Activated CD8-positive, alpha-beta T cell treated with anti-CD3 and anti-CD28 coated beads, Interleukin-2, amount 10 ng/mL, durations not matched to agents 7 days and 5 days (primary cell): Measurements from ENCODE around the gene SLC5A4. TPM values are rescaled to one million over a fixed set of nuclear protein-coding genes. Genes with fewer than 3 reads are reported as not detected.
"Not testable (repeated sequence)": the region's sequence is repeated elsewhere in the genome, so short reads cannot be mapped to it uniquely, and the experiment has no call there.

Experiments
- ATAC-seq: fragments of 150-1000 bp; cut with Tn5 transposase; one replicate; pipeline ENCODE4 v1.10.0; 2021; ENCODE audit warnings: moderate library complexity
- CTCF ChIA-PET: fragments of 350-600 bp; sonication (Branson Sonifier 250); formaldehyde crosslinking; loops from one replicate; lab custom pipeline; 2021; ENCODE audit warnings: antibody characterized with exemption; lab: Charles Lee
- POLR2A ChIA-PET: fragments of 350-600 bp; sonication (Branson Sonifier 250); formaldehyde crosslinking; loops from one replicate; lab custom pipeline; 2021; ENCODE audit warnings: antibody characterized with exemption; lab: Charles Lee
- DNase-seq: peaks from one replicate; pipeline ENCODE4 v3.0.0-alpha.2; 2020
- H3K27ac Mint-ChIP-seq: one replicate; pipeline ENCODE4 v1.8.0; 2021; ENCODE audit warnings: mild to moderate bottlenecking, mixed read lengths
- H3K27me3 Mint-ChIP-seq: one replicate; pipeline ENCODE4 v1.8.0; 2021; ENCODE audit warnings: low read depth, mixed read lengths
- H3K36me3 Mint-ChIP-seq: one replicate; pipeline ENCODE4 v1.8.0; 2021; ENCODE audit warnings: low read depth, mixed read lengths
- H3K4me1 Mint-ChIP-seq: one replicate; pipeline ENCODE4 v1.8.0; 2021; ENCODE audit warnings: low read depth, mixed read lengths
- H3K4me3 Mint-ChIP-seq: one replicate; pipeline ENCODE4 v1.8.0; 2021; ENCODE audit warnings: mild to moderate bottlenecking, mixed read lengths
- H3K9me3 Mint-ChIP-seq: one replicate; pipeline ENCODE4 v1.8.0; 2022; ENCODE audit warnings: mixed read lengths; ENCODE audit not compliant: insufficient read depth
- total RNA-seq, 2 experiments: library from RNA; stranded (reverse); gene quantifications; one replicate each; pipeline ENCODE4 v1.2.3, GENCODE V29; 2021

SLC5A4 gene
- not detected for total RNA-seq

DNA sequence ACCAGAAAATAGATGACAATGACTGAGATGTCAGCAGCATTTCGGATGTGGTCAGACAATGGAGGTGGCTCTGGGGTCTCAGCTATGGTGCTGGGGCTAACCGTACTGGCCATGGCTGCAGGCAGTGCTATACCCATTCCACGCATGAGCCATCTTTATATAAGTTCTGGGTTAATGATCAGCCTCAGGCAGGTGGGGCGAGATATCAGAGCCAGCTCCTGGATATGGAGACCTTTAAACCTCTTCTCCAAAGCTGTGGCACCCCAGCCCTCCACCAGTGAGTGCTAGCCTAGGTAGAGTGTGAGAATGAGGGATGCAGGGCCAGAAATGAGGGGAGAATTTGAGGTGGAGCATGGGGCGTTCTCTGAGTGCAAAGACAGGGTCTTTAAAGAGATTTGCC is at the start of gene SLC5A4:
Gene SLC5A4, minus strand, starts transcription at position 131 of the 400 bp plus-strand sequence. Its CDS starts 18 bp downstream, at position 113.
- Mint-ChIP-seq H3K36me3 (no peaks in the 10 kb centered on the region), H3K4me1 (peaks cover 6% of the 10 kb centered on the region), H3K27ac (no peak within 1 kb of the TSS), H3K9me3 (no peaks in the 10 kb centered on the region), H3K4me3 (no peak within 1 kb of the TSS), H3K27me3 (peaks cover 49% of the 10 kb centered on the region)
- DNase-seq (no peak), ATAC-seq (no peak)
- POLR2A ChIA-PET = no interaction called here
- CTCF ChIA-PET = interaction anchor here (2.1 kb wide), 1 partner anchor 11 kb away, joined by 11 read pairs; no protein-coding TSS in a partner anchor

- H3K27ac Mint-ChIP-seq, ATAC-seq, CTCF ChIA-PET, DNase-seq, H3K36me3 Mint-ChIP-seq, H3K9me3 Mint-ChIP-seq, H3K4me1 Mint-ChIP-seq, H3K4me3 Mint-ChIP-seq, POLR2A ChIA-PET: not testable (repeated sequence)
- peaks cover 14% of the 10 kb centered on the region for H3K27me3 Mint-ChIP-seq
Observed at GRCh38 chr22:32293921-32294320, 38.8 kb upstream of the SLC5A4 start.

DNA sequence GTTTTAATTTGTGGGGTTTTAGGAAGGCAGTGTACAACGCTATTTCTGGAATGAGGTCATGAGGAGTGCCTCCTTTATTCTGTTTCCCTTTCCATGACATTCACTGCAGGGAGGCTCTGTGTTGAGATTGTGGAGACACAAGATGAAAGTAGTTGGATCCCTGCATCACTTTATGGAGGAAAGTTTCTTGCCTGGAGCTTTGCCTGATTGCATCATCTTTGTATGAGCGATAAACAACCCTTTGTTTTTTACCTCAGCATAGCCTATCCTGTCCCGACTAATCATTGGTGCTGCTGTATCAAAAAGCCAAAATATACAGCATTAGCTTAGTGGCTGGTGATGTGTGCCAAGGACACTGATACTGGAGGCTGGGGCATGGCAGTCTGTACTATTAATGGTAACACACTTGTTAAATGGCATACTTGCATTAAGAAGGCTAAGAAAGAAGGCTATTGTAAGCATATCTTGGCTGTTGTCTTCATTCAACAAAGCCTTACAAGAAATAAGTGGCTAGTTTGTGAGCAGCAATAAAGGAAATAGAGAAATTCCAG is 31.2 kb upstream of the SLC5A4 start:
- POLR2A ChIA-PET = no interaction called here
- no peak for ATAC-seq
- no peak for DNase-seq
- no peak overlapping the region for H3K4me3 Mint-ChIP-seq
- no peaks in the 10 kb centered on the region for H3K36me3 Mint-ChIP-seq
- peaks cover 18% of the 10 kb centered on the region for H3K27me3 Mint-ChIP-seq
- no peaks in the 10 kb centered on the region for H3K9me3 Mint-ChIP-seq
- CTCF ChIA-PET = no interaction called here
- no peaks in the 10 kb centered on the region for H3K4me1 Mint-ChIP-seq
- H3K27ac Mint-ChIP-seq = no peak overlapping the region

DNA sequence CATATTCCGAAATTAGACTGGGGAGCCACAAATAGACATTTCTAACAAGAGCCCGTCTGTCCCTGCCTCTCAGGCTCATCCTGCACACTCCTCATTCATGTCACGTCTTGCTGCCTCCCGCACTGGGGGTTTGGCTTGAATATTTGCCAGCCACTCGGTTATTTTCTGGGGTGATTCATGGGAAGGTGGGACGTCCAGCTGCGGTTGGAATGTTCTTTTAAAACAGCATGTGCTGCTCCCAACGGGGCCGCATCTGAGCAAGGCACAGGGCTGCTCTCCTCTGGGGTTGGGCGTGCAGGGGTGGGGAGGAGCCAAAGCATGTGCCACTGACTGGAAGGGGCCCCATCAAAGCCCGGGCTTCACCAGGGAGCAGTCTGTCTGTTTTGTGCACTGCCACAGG is 25.9 kb upstream of the SLC5A4 start:
- CTCF ChIA-PET = interaction anchor here (0.9 kb wide), 1 partner anchor 516 kb away, joined by 3 read pairs; no protein-coding TSS in a partner anchor
- no peak for ATAC-seq
- Mint-ChIP-seq H3K4me3 (no peak overlapping the region), H3K27me3 (peaks cover 7% of the 10 kb centered on the region), H3K4me1 (no peaks in the 10 kb centered on the region), H3K27ac (no peak overlapping the region), H3K9me3 (no peaks in the 10 kb centered on the region), H3K36me3 (no peaks in the 10 kb centered on the region)
- DNase-seq = no peak
- POLR2A ChIA-PET = no interaction called here

GRCh38 chr22:32275353-32275752 is 20.2 kb upstream of the SLC5A4 start:
- POLR2A ChIA-PET, ATAC-seq, DNase-seq, H3K36me3 Mint-ChIP-seq, H3K9me3 Mint-ChIP-seq, H3K27ac Mint-ChIP-seq, H3K4me3 Mint-ChIP-seq, H3K4me1 Mint-ChIP-seq, H3K27me3 Mint-ChIP-seq: not testable (repeated sequence)
- CTCF ChIA-PET = interaction anchor here (1.2 kb wide), 1 partner anchor 9 kb away, joined by 3 read pairs; no protein-coding TSS in a partner anchor

GRCh38 chr22:32271389-32271788 is 16.2 kb upstream of the SLC5A4 start:
- Mint-ChIP-seq H3K27me3 (peaks cover 6% of the 10 kb centered on the region), H3K9me3 (no peaks in the 10 kb centered on the region), H3K4me3 (no peak overlapping the region), H3K27ac (no peak overlapping the region), H3K4me1 (no peaks in the 10 kb centered on the region), H3K36me3 (no peaks in the 10 kb centered on the region)
- POLR2A ChIA-PET = no interaction called here
- ATAC-seq = no peak
- no peak for DNase-seq
- CTCF ChIA-PET = no interaction called here

DNA sequence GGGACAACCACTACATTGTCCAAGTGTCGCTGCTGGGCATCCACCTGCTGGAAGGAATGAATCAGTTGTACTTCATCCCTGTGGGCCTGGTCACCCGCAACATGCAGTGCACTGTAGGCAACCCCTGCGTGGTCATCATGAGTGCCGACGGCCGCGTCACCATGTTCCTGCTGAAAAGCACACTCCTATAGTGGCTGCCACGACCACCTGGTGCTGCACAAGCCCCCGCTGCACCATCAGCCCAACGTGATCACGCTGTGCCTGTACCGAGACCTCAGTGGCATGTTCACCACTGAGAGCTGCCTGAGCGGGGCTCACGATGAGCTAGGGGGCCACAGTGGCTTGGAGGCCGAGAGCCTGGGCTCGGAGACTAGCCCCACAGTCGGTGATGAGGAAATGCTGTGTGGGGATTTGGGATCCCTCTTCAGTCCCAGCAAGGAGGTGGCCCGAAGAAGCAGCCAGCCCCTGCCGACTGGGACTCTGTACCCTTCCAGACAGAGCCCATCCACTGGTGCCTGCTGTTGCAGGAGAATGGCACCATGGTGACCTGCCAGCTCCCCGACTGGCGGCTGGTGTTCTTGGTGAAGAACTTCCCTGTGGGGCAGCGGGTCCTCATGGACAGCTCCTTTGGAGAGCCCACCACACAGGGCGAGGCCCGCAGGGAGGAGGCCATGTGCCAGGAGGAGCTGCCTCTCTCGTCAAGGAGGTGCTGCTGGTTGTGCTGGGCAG is 15.7 kb upstream of the SLC5A4 start:
- POLR2A ChIA-PET = no interaction called here
- CTCF ChIA-PET = no interaction called here

GRCh38 chr22:32269316-32269715 is 14.2 kb upstream of the SLC5A4 start:
- ChIA-PET POLR2A (no interaction called here), CTCF (no interaction called here)
- Mint-ChIP-seq H3K4me3 (no peak overlapping the region), H3K27me3 (no peaks in the 10 kb centered on the region), H3K36me3 (no peaks in the 10 kb centered on the region), H3K9me3 (no peaks in the 10 kb centered on the region), H3K4me1 (no peaks in the 10 kb centered on the region), H3K27ac (no peak overlapping the region)
- DNase-seq = no peak
- no peak for ATAC-seq

More for the DNA sequence above, 15.7 kb upstream of the SLC5A4 start:
- no peaks in the 10 kb centered on the region for H3K9me3 Mint-ChIP-seq
- DNase-seq = no peak
- peaks cover 6% of the 10 kb centered on the region for H3K27me3 Mint-ChIP-seq
- H3K4me3 Mint-ChIP-seq = no peak overlapping the region
- no peaks in the 10 kb centered on the region for H3K4me1 Mint-ChIP-seq
- no peaks in the 10 kb centered on the region for H3K36me3 Mint-ChIP-seq
- ATAC-seq = no peak
- no peak overlapping the region for H3K27ac Mint-ChIP-seq

DNA sequence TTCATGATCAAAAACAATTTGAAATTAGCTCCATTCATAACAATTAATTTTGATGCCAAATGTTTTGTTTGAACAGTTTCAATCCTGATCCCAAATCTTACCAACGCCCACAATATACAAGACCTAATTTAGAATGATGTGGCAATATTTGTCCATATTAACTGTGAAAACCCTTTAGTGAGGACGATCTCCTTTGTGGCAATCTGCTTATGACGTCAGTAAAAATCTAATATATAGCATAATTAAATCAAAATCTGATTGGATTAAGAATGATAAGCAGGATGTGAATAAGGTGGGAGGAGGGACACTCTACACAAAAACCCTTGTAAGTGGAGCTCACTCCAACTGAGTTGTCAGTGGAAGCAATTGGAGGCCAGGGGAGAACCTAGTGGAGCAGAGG is 11.9 kb upstream of the SLC5A4 start:
- Mint-ChIP-seq H3K27ac (no peak overlapping the region), H3K4me3 (no peak overlapping the region), H3K27me3 (peaks cover 3% of the 10 kb centered on the region), H3K36me3 (no peaks in the 10 kb centered on the region), H3K9me3 (no peaks in the 10 kb centered on the region), H3K4me1 (no peaks in the 10 kb centered on the region)
- DNase-seq (no peak), ATAC-seq (no peak)
- ChIA-PET CTCF (interaction anchor here (1.3 to 3.3 kb wide), 11 partner anchors 10 to 297 kb away, joined by 3 to 22 read pairs (median 10); partner anchors contain the start of gene SLC5A4), POLR2A (no interaction called here)

DNA sequence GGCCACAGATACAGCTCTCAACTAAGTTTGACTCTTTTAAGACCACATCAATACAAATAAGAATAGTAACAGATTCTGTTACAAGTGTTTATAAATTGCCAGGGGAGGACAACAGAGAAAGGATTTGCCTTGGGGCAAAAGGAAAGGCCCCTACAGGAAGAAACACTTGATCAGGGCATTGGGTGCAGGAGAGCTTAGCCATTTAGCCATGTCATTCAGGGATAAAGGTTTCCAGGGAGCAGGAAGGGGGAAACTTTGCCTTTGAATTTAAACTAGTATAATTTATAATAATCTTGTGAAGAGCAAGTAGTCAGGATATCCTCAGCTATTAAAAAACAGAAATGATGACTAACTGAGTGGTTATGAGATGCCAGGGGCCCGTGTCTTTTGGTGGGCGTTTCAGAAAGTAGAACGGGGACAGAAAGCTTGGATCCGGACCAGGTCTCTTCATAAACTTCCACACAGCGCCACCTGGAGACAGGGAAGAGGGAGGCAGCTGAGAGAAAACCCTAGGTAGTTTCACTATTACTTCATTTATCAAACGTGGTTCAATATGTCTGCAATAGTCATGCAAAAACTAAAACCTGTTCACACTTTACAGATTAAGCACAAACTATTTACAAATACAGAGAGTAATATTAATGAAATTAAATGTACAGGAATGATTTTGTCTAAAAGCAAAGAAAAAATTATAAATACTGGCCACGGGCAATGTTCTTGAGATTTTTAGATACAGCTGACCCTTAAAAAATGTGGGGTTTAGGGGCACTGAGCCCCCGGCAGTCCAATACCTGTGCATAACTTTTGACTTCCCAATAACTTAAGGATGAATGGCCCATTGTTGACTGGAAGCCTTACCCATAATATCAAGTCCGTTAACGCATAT is 11.0 kb upstream of the SLC5A4 start:
- DNase-seq = peak; percentile 81
- Mint-ChIP-seq H3K36me3 (no peaks in the 10 kb centered on the region), H3K27me3 (peaks cover 9% of the 10 kb centered on the region), H3K4me3 (no peak overlapping the region), H3K27ac (no peak overlapping the region), H3K4me1 (no peaks in the 10 kb centered on the region), H3K9me3 (no peaks in the 10 kb centered on the region)
- POLR2A ChIA-PET = no interaction called here
- CTCF ChIA-PET = interaction anchor here (0.7 to 3.3 kb wide), 23 partner anchors 8 to 296 kb away, joined by 3 to 22 read pairs (median 4); partner anchors contain the start of gene SLC5A4
- ATAC-seq = peak; percentile 70

GRCh38 chr22:32263678-32264077 is 8.5 kb upstream of the SLC5A4 start:
- H3K36me3 Mint-ChIP-seq, DNase-seq, CTCF ChIA-PET, H3K9me3 Mint-ChIP-seq, H3K4me1 Mint-ChIP-seq, H3K27ac Mint-ChIP-seq, POLR2A ChIA-PET, ATAC-seq, H3K4me3 Mint-ChIP-seq: not testable (repeated sequence)
- peaks cover 20% of the 10 kb centered on the region for H3K27me3 Mint-ChIP-seq
